CD14-positive monocyte (primary cell): ENCODE data around the gene SYTL4. TPM values are rescaled to one million over a fixed set of nuclear protein-coding genes. Genes with fewer than 3 reads are reported as not detected.

Experiments used
- DNase-seq, 3 donors: peaks; one replicate each; pipeline ENCODE4 v3.0.0-alpha.2; 2011 to 2022
- H2AFZ ChIP-seq: 2 replicates; pipeline ENCODE4 v1.6.0; 2012; ENCODE audit warnings: mild to moderate bottlenecking, low read depth, low read length, inconsistent platforms; ENCODE audit not compliant: insufficient read depth, poor library complexity, severe bottlenecking
- H3K27ac ChIP-seq, 2 donors: 1 replicate in 1 of 2; 2 replicates in 1 of 2; pipeline ENCODE4 v1.5.1; 2012 to 2013; ENCODE audit warnings: low read length in 2 of 2, control low read depth in 1 of 2, inconsistent platforms in 1 of 2, low read depth in 1 of 2, mild to moderate bottlenecking in 1 of 2
- H3K27me3 ChIP-seq, 2 donors: one replicate each; pipeline versions ENCODE4 v1.6.0 to v1.6.1; 2011 to 2013; ENCODE audit warnings: low read length in 2 of 2; ENCODE audit not compliant: control insufficient read depth in 2 of 2, insufficient read depth in 2 of 2
- H3K36me3 ChIP-seq, 2 donors: replicated peaks in 1 of 2; 1 replicate in 1 of 2; 2 replicates in 1 of 2; pipeline versions ENCODE4 v1.5.1 to v1.6.1; 2012 to 2013; ENCODE audit warnings: low read length in 2 of 2, control low read depth in 1 of 2, inconsistent platforms in 1 of 2, mild to moderate bottlenecking in 1 of 2; ENCODE audit not compliant: insufficient read depth in 2 of 2, control insufficient read depth in 1 of 2
- H3K4me1 ChIP-seq, 2 donors: 1 replicate in 1 of 2; 2 replicates in 1 of 2; pipeline versions ENCODE4 v1.5.1 to v1.6.1; 2012 to 2013; ENCODE audit warnings: low read length in 2 of 2, control low read depth in 1 of 2, inconsistent platforms in 1 of 2, mild to moderate bottlenecking in 1 of 2, moderate library complexity in 1 of 2; ENCODE audit not compliant: insufficient read depth in 2 of 2, control insufficient read depth in 1 of 2
- H3K4me2 ChIP-seq: replicated peaks from 2 replicates; pipeline ENCODE3; 2012; ENCODE audit warnings: low read length, moderate library complexity, mild to moderate bottlenecking; ENCODE audit not compliant: poor library complexity, severe bottlenecking; ENCODE audit errors: extremely low read depth
- H3K4me3 ChIP-seq, 3 experiments: fragments of 200-600 bp in 1 of 3; sonication (generic) in 1 of 3; replicated peaks in 1 of 3; 1 replicate in 2 of 3; 2 replicates in 1 of 3; pipeline ENCODE4 v1.5.1; 2011 to 2013; ENCODE audit warnings: low read length in 3 of 3, mild to moderate bottlenecking in 3 of 3, control low read depth in 2 of 3, low read depth in 2 of 3, inconsistent platforms in 1 of 3, moderate library complexity in 1 of 3
- H3K79me2 ChIP-seq: 2 replicates; pipeline ENCODE4 v1.6.0; 2012; ENCODE audit warnings: mild to moderate bottlenecking, control low read depth, inconsistent platforms, low read length, moderate library complexity; ENCODE audit not compliant: insufficient read depth
- H3K9ac ChIP-seq: 2 replicates; pipeline ENCODE4 v1.6.0; 2017; ENCODE audit warnings: low read length, mild to moderate bottlenecking; ENCODE audit not compliant: insufficient read depth, poor library complexity, severe bottlenecking
- H3K9me3 ChIP-seq, 2 donors: replicated peaks in 1 of 2; 1 replicate in 1 of 2; 2 replicates in 1 of 2; pipeline versions ENCODE4 v1.5.1 to v1.6.1; 2012 to 2013; ENCODE audit warnings: low read length in 2 of 2, control low read depth in 1 of 2; ENCODE audit not compliant: control insufficient read depth in 1 of 2, insufficient read depth in 1 of 2
- H4K20me1 ChIP-seq: 2 replicates; pipeline ENCODE4 v1.6.0; 2012; ENCODE audit warnings: mild to moderate bottlenecking, low read length, control low read depth, moderate library complexity; ENCODE audit not compliant: insufficient read depth
- H3K27ac Mint-ChIP-seq, 7 donors: one replicate each; pipeline ENCODE4 v1.8.0; 2020; ENCODE audit warnings: mild to moderate bottlenecking in 7 of 7, mixed read lengths in 7 of 7, moderate library complexity in 6 of 7, inconsistent platforms in 2 of 7
- H3K27me3 Mint-ChIP-seq, 3 donors: one replicate each; pipeline ENCODE4 v1.8.0; 2021 to 2022; ENCODE audit warnings: low read depth in 3 of 3, mild to moderate bottlenecking in 3 of 3, mixed read lengths in 3 of 3, moderate library complexity in 3 of 3, inconsistent platforms in 1 of 3
- H3K36me3 Mint-ChIP-seq, 2 donors: one replicate each; pipeline ENCODE4 v1.8.0; 2020; ENCODE audit warnings: mixed read lengths in 2 of 2, inconsistent platforms in 1 of 2, mild to moderate bottlenecking in 1 of 2
- H3K4me1 Mint-ChIP-seq: one replicate; pipeline ENCODE4 v1.8.0; 2020; ENCODE audit warnings: mild to moderate bottlenecking, mixed read lengths
- H3K4me3 Mint-ChIP-seq, 2 donors: one replicate each; pipeline ENCODE4 v1.8.0; 2020; ENCODE audit warnings: mild to moderate bottlenecking in 2 of 2, mixed read lengths in 2 of 2, moderate library complexity in 1 of 2
- H3K9me3 Mint-ChIP-seq, 7 donors: one replicate each; pipeline ENCODE4 v1.8.0; 2020 to 2022; ENCODE audit warnings: mixed read lengths in 7 of 7, mild to moderate bottlenecking in 6 of 7, moderate library complexity in 6 of 7, inconsistent platforms in 2 of 7
- CTCF ChIP-seq: fragments of 200-600 bp; IDR thresholded peaks from one replicate; pipeline ENCODE4 v1.8.0; 2022; ENCODE audit warnings: antibody characterized with exemption, mild to moderate bottlenecking
- WGBS: methylation state at CpG from one replicate; pipeline ENCODE4 v1.1.5; 2013; ENCODE audit warnings: missing lambda C conversion rate; ENCODE audit not compliant: insufficient coverage; 5-methylcytosine and 5-hydroxymethylcytosine counted together
- intact Hi-C, 2 donors: fragments of 100-400 bp; cut with micrococcal nuclease; formaldehyde crosslinking; loops; one replicate each; pipeline versions ENCODE4 v1.15.0 to v1.15.1; 2023
- polyA plus RNA-seq, 3 donors: library from polyadenylated mRNA; depleted of rRNA in 1 of 3; unstranded in 2 of 3; stranded (reverse) in 1 of 3; fragments of 300-500 nt in 2 of 3; fragments of >200 nt in 1 of 3; fragmentation: Illumina TruSeq in 2 of 3; gene quantifications; 1 replicate in 2 of 3; 2 replicates in 1 of 3; pipeline ENCODE4 v1.2.3, GENCODE V29; 2012 to 2021

SYTL4 gene
- polyA plus RNA-seq, 3 donors = 0.17 TPM; not detected in 2

DNA sequence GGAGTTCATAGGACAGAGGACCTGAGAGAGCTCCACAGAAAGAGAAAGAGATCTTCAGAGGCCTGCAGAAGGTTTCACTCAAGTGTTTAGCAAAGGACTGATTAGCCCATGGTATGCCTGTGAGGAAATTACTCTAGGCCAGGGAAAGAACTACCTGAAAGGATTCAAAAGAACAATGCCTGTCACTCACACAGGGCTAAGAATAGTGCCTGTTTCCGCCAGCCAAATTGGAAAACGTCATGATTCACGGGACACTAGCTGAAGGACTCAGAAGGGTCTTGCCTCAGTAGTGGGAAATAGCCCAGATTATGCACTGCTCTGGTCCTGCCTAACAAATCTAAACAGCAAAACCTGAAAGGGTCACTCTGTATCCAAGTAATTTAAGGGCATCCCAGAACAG is 21.1 kb downstream of the SYTL4 start:
- Histone ChIP-seq H3K79me2 (no peaks in the 10 kb centered on the region), H3K9ac (no peak overlapping the region), H3K36me3 (no peaks in the 10 kb centered on the region), H3K4me2 (no peak overlapping the region), H3K27me3 (no peaks in the 10 kb centered on the region), H3K9me3 (no peaks in the 10 kb centered on the region), H3K27ac (no peak overlapping the region), H3K4me1 (no peaks in the 10 kb centered on the region), H3K4me3 (no peak overlapping the region), H4K20me1 (no peaks in the 10 kb centered on the region), H2AFZ (no peak overlapping the region)
- Mint-ChIP-seq H3K36me3 (no peaks in the 10 kb centered on the region), H3K27me3 (peaks cover 0 to 2% (median 2%) of the 10 kb centered on the region in 3 donors), H3K4me1 (no peaks in the 10 kb centered on the region), H3K4me3 (no peak overlapping the region), H3K9me3 (peaks cover 0 to 1% (median 0%) of the 10 kb centered on the region in 7 donors), H3K27ac (no peak overlapping the region)
- DNase-seq = no peak
- TF ChIP-seq CTCF = no peak
- 100% methylated on average over 3 of the region's 3 CpGs for whole genome bisulfite sequencing
- intact Hi-C loops = no loop called here

DNA sequence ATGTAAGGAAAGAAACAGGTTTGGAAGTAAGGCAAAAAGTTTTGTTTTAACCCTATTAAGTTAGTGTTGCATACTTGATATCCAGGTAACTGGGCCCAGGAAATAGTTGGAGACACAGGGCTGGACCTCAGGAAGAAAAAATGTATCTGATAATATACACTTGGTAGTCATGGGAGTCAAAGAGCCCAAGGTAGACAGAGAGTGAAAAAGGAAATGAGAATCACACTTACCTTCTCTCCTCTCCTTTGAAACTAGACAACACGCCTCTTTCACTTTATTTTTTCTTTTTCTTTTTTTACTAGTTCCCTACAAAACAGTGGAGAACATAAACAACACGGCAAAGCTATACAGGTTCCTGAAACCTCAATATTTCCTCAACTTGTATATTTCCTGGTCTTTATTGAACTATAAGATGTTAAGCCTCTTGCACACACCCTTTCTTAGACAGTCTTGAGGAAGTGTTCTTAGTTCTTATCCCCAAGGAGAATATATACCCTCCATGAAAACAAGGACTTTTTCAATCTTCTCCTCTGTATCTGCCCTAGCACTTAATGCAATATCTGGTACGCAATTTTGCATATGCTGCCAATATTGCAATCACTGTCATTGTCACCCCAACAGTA is 27.2 kb downstream of the SYTL4 start:
- TF ChIP-seq CTCF = no peak
- Histone ChIP-seq H3K27ac (no peak overlapping the region), H3K79me2 (no peaks in the 10 kb centered on the region), H3K27me3 (peaks cover 0 to 2% of the 10 kb centered on the region in 2 donors), H2AFZ (no peak overlapping the region), H3K4me3 (no peak overlapping the region), H3K36me3 (no peaks in the 10 kb centered on the region), H3K9ac (no peak overlapping the region), H3K9me3 (no peaks in the 10 kb centered on the region), H4K20me1 (no peaks in the 10 kb centered on the region), H3K4me1 (no peaks in the 10 kb centered on the region), H3K4me2 (no peak overlapping the region)
- WGBS = no CpG with 5 or more reads among the region's 3 CpGs
- Mint-ChIP-seq H3K27me3 (peaks cover 0 to 10% (median 3%) of the 10 kb centered on the region in 3 donors), H3K4me1 (no peaks in the 10 kb centered on the region), H3K27ac (no peak overlapping the region), H3K4me3 (no peak overlapping the region), H3K36me3 (no peaks in the 10 kb centered on the region), H3K9me3 (no peaks in the 10 kb centered on the region)
- intact Hi-C loops = no loop called here
- DNase-seq = no peak
